ENCODE data around the gene EHF.

DNA sequence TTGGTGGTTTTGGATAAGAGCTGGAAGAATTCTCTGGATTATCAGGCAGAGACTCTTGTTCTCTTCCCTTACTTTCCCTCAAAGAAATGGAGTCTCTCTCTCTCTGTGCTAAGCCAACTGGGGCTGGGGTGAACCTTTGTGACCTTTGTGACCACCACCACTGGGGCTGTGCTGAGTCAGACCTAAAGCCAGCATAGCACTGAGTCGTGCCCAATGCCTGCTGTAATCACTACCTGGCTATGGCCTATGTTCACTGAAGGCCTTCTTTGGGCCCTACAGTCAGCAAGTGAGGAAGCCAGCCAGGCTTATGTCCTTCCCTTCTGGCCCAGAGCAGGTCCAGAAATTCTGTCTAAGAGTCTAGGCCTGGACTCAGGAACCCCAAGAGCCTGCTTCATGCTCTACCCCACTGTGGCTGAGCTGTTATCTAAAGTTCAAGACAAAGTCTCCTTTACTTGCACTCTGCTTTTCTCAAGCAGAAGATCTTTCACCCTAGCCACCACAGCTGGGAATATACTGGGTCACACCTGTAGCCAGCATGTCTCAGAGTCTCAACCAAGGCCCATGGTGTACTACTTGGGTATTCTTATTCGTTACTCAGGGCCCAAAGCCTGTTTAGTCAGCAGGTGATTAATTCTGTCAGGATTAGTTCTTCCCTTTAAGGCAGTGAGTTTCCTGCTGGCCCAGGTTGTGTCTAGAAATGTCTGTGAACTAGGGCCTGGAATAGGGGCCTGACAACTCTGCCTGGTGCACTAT, 86.0 kb downstream of the EHF start:
- TF ChIP-seq CTCF (IDR thresholded peaks at IDR 0.05; ENCODE audit: poor library complexity) (no peak), EZH2 (IDR thresholded peaks at IDR 0.05; ENCODE audit: borderline replicate concordance) (no peak), EZH2phosphoT487 (IDR thresholded peaks at IDR 0.05; ENCODE audit: low read depth, severe bottlenecking, unreplicated experiment) (no peak)

Data from hepatocyte (in vitro differentiated cells).